CD4-positive, alpha-beta T cell treated with Interleukin-17A for 1 hour (primary cell): ENCODE data around the gene MGARP.
A peak's percentile ranks its signal among the peaks of the same experiment; 100 is the strongest.
"Not testable (repeated sequence)": the region's sequence is repeated elsewhere in the genome, so short reads cannot be mapped to it uniquely, and the experiment has no call there.

Source experiments
- DNase-seq: peaks from one replicate; pipeline ENCODE4 v3.0.0-alpha.2; 2020

MGARP gene

DNA sequence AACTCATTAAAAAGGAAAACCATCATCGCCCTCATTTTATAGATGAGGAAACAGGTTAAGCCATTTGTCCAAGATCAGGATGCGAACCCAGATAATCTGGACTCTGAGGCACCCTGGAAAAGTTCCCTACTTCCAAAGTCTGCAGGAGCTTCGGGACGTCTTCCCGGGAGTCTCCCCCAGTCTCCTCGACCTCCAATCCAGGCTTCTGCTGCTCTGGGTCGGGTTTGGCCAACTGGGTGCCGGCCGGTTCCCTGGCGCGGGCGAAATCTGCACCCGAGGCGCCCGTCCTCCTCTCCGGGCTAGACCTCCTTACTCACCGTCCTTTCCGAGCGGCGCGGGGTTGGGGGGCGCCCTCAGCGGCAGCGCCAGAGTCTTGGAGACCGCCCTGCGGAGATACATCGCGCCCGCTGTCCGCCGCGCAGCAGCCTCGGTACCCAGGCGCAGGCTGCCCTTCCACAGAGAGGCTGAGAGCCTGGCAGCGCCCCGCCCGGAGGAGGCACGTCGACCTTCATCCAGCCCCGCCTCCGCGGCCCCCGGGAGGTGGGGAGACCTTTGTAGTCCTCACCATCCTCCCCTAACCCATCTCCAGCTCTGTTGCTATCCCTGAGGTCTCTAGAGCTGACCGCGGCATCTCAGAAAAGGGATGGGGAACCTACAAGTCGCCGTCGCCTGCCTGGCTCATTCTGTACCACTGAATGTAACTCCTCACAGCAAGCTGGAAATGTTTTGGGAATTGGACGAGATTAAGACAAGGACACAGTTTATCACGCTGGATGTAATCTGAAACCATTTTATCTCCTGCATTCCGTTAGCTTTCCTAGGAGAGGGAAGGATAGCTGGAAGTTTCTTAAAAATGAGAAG lies at the start of gene MGARP:
Gene MGARP (minus strand): TSS at position 466 of the 861 bp plus-strand sequence. CDS start 67 bp downstream, at position 399.
- DNase-seq: no peak

DNA sequence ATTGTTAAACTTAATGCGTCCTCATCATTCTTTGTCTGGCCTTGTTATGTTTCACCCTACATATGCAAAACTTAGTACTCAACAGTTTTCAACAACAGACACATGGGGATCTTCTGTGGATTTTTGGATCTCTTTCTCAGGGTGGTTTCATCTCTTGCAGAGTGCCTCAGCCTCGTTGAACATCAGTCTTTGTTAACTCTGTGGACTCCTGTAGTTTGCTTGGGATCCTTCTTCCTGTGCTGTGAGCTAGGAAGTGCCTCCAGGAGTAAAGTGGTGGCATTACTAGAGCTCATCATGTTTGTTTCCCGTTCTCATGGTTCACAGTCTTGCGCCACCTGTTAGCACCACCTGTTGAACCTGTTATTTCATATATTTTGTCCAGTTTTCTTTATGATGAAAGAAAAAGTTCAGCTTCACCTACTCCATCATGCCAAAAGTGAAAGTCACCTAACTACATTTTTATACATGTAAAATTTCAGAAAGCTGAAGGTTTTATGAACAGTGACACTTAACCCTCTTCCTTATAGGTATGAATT lies 49.7 kb upstream of the MGARP start:
- DNase-seq: no peak

DNA sequence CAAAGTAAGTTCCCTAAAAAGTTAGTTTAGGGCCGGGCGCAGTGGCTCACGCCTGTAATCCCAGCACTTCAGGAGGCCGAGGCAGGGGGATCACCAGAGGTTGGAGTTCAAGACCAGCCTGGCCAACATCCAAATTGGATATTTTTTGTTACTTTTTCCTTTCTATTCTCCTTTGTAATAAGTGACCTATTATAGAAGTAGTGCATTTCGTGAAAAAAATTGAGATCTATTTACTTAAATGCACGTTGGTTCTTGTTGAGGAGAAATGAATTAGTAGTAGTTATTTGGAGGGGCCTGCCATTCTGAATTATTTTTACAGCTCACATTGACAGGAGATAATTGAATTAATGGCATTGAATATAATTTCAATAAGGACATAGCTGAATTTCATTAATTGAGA lies 44.6 kb upstream of the MGARP start:
- no peak for DNase-seq

DNA sequence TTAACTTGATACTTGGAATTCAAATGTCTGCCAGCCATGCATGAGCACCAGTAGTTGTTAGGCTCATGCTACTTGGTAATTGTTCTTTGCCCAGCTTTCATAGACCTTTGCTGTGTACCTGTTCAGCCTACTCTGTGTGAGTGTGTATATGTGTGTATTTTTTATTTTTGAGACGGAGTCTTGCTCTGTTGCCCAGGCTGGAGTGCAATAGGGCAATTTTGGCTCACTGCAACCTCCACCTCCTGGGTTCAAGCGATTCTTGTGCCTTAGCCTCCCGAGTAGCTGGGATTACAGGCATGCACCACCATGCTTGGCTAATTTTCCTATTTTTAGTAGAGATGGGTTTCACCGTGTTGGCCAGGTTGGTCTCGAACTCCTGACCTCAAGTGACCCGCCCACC lies 42.5 kb upstream of the MGARP start:
- DNase-seq: not testable (repeated sequence)

DNA sequence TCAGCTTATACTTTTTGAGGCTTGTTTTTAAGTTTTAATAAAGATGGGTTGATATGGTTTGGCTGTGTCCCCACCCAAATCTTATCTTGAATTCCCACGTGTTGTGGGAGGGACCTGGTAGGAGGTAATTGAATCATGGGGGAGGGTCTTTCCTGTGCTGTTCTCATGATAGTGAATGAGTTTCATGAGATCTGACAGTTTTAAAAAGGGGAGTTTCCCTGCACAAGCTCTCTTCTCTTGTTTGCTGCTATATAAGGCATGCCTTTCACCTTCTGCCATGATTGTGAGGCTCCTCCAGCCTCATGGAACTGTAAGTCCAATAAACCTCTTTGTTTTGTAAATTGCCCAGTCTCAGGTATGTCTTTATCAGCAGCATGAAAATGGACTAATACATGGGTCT lies 42.0 kb upstream of the MGARP start:
- not testable (repeated sequence) for DNase-seq

DNA sequence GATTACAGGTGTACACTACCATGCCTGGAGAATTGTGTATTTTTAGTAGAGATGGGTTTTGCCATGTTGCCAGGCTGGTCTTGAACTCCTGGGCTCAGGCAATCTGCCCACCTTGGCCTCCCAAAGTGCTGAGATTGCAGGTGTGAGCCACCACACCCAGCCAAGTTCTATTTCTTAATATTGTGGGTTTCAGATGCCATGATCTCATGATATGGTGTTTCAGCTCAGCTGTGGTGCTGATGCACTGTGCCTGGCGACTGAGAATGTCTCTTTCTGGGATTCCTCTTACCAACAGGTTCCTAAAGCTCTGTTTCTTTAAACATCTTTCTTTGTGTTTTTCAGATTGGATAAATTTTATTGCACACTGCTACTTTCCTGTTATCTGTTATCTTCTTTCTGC lies 39.5 kb upstream of the MGARP start:
- no peak for DNase-seq

DNA sequence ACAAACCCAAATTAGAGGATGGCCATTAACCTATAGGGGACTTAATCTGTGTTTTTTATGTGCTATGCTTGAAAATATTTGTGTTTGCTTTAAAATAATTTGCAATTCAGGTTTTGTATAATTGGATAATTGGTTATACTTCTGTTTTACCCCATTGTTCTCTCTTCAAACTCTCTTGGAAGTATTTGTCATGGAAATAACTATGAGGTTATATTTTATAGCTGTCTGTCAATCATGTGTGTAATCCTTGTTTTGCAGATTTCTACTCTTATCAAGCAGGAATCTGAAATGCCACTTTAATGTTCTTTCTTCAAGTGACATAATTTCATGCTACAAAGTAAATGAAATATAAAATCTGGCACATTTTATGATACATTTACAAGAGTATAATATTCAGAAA lies 37.6 kb upstream of the MGARP start:
- DNase-seq: no peak

DNA sequence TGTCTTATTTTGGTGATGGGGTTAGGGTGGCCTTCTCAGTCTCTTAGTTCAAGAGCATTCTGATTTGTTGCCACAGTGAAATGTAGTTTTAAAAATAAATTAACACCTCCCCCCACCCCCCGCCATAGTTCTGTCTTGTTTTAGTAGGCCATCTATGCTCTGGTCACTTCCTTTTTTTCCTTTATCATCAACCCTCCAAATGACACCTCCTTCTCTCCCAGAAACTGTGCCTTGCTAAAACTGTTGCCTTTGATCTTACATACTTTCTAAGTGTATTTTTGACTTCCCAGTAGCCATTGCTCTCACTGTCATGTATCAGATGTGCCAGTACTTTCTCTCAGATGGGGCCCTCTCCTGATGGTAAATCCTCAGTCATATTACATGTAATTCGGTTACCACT lies 36.7 kb upstream of the MGARP start:
- DNase-seq: no peak

DNA sequence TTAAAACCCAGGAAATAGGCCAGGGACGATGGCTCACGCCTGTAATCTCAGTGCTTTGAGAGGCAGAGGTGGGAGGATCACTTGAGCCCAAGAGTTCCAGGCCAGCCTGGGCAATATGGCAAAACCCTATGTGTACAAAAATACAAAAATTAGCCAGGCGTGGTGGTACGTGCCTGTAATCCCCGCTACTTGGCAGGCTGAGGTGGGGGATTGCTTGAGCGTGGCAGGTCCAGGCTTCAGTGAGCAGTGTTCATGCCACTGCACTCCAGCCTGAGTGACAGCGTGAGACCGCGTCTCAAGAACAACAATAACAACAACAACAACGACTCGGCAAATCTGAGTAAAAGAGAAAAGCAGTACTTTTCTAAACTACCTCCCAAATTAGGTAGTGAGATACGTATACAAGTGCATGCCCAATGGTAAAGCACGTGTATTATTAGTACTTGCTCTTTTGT lies 35.2 kb upstream of the MGARP start:
- DNase-seq: no peak

DNA sequence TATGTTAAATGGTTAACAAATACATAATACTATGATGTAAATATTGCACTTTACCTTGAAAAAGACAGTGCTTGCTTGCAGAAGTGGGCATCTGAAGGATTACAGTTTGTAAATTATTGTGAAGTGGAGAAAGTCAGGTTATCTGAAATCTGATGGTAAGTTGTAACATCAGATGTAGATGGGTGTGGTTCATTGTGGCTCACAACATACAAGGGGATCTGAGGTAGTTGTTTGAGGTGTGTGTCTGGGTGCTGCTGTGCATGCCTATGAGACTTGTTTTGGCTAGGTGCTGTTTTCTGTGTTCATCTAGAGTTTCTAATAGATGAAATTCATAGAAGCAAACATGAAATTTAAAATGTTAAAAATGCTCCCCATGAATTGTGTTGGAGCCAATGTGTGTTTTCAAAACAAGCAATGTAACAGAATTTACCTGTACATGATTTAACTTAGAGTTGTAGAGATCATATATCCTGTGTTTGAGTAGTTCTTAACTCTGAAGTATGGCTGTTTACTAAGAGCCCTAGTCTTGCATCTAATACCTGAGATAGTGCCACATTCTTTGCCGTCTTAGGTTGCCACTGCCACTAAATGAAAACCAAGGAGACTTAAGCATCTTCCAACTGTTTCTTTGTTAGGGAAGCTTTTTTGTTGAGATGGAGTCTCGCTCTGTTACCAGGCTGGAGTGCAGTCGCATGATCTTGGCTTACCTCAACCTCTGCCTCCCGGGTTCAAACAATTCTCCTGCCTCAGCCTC lies 34.2 kb upstream of the MGARP start:
- peak; percentile 51 for DNase-seq

DNA sequence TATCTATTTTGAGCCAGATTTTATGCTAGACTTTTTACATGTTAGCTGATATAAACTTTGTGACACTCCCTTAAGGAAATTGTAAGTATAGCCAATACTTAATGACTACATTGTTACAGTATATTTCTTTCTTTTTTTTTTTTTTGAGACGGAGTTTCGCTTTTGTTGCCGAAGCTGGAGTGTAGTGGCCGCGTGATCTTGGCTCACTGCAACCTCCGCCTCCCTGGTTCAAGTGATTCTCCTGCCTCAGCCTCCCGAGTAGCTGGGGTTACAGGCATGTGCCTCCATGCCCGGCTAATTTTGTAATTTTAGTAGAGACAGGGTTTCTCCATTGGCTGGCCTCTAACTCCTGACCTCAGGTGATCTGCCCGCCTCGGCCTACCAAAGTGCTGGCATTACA lies 33.4 kb upstream of the MGARP start:
- not testable (repeated sequence) for DNase-seq

DNA sequence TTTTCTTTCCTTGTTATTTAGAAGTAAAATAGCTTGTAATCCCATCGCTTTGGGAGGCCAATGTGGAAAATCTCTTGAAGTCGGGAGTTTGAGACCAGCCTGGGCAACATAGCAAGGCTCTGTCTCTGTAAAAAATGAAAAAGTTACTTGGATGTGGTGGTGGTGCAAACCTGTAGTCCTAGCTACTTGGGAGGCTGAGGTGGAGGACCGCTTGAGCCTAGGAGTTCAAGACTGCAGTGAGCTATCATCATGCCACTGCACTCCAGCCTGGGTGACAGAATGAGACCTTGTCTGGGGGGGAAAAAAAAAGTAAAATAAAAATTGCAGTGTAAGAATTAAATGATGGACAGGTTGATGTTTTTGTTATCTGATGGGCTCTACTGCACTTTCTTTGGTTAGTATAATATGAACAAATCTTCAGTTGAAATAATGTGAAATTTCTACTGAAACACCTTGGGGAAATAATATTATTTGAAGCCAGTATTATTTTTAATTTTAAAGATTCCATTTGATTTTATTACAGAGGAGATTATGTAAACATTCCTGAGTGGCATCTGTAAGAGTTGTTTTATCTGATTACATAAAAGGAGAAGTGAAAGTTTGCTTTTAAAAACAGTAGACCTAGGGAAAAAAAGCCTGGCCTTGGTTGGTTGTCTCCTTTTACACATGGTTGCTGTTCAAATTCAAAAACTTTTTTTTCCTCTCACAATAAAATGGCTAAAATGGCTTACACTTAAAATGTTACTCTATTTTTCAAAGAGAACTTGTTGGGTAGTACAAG lies 32.7 kb upstream of the MGARP start:
- no peak for DNase-seq

DNA sequence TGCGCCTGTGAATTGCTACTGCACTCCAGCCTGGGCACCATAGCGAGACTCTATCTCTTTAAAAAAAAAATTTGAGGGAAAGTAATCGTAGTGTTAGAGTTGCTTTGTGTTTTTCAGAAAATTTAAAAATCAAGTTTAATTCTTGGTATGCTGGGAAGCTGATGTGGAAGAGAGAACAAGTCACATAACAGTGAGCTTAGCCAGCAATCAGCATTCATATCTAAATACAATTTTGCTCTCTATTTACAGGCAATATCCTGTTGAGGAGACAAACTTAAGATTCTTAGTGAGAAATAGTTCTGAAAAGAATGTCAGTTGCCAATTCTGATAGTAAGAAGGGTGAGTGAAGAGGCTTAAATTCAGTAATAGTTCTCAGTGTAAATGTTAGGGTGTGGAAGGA lies 31.9 kb upstream of the MGARP start:
- DNase-seq: no peak

DNA sequence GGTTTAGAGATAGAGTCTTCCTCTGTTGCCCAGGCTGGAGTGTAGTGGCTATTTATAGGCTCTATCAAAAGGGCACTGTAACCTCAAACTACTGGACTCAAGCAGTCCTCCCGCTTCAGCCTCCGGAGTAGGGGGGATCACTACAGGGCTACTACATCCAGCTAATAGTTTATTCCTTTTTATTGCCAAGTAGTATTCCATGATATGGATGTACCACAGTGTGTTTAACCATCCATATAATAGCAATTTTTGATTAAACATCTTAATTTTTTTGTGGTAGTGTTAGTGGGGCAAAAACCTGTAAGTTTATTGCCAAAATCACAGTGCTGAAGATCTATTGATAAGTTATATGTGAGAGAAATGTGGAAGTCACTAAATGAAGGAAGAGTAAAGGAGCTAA lies 24.9 kb upstream of the MGARP start:
- no peak for DNase-seq

DNA sequence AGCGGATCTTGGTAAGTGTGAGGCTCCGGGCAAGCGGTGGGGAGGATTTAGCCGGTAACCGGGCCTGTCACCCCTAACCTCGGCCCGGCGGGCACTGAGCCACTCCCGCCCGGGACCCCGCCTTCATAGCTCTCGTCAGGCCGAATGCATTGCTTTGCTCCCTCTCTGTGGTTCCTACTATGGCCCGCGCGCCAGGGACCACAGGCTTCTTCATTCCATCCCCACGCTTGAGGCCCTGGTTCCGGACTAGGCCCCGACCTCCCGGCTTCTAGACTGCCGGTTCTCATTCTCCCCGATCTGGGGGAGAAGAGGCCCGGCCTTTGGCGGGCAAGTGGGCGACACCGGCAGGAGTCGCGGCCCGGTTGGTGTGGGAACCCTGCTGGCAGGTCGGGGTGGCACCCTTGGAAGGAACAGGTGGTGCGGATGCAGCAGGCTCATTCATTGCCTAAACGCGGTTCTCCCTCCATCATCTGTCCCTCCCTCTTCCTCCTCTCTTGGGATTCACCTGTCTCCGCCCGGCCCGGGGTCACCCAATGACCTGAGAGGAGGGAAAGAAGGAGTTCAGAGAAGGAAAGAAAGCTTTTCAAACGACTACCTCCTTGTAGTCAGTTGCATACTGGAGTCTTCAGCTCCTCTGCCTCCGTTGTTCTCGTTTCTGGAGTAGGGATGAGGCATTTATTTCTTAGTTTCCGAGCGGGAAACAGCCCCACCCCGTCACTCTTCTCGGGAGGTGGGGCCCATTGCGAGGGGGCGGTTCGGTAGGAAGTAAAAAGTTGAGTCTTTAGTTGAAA lies 22.0 kb upstream of the MGARP start, which contains the start of gene NDUFC1:
Gene NDUFC1 (minus strand): TSS at position 657 of the 791 bp plus-strand sequence. CDS start 6,679 bp downstream, outside the sequence.
- peak; percentile 74 for DNase-seq

DNA sequence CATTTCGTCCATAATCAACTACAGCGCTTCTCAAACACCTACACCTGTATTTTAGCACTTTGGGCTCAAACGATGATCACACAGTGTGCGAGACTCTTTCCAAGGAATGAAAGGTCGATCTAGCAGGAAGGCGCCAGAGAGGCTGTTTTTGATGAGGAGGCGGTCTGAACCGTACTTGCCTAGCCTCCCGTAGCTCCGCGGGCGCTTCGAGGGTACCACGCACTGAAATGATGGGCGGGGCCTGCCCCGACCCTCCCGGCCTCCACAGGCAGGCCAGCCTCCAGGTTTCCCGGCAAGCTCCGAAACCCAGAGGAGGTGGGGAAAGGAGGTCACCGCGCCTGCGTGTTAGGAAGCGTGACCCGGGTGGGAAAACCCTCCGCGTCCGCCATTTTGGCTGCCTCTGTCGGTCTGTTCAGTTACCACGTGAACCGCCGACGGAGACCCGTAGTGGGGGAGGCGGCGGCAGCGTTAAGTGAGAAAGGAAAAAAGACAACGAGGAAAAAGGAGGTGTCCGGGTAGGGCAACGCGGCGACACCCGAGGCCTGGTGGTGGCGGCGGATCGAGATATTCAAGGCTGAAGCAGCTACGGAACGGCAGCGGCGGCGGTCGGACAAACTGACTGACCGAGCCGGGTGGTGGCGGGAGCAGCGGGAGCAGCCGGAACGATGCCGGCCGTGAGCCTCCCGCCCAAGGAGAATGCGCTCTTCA lies 21.2 kb upstream of the MGARP start, which contains the start of gene NAA15:
Gene NAA15 (plus strand): TSS at position 393 of the 708 bp plus-strand sequence. CDS start 273 bp downstream, at position 666.
- DNase-seq: peak; percentile 98

DNA sequence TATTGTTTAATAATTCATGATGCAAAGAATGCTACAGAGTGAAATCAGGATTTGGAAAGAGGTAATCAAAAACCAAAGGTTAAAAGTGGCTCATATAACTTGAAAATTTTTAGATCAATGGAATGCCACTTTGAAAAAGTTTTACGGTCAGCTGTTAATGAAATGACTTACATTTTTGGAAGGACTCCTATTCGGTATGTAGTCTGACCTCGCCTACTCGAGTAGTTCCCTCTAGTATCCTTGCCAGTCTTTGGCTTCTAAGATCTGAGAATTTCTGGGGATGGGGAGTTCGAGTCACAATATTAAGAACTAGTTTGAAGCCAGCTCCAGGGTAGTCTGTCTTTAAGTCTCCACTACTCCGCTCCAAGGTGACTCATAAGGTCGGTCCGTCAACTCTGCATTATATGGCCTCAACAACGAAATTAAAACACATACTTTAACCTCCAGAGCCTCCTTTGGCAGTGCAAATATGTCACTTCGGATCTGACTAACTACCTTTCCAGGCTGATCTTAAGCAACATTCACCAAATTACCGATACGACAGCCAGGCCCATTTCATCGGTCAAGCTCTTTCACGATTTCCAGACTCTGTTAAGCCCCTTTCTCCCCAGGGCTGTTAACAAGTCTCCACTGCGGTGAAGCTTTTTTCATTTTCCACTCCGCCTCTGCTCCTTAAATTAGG lies 20.5 kb upstream of the MGARP start:
- DNase-seq: peak; percentile 42

DNA sequence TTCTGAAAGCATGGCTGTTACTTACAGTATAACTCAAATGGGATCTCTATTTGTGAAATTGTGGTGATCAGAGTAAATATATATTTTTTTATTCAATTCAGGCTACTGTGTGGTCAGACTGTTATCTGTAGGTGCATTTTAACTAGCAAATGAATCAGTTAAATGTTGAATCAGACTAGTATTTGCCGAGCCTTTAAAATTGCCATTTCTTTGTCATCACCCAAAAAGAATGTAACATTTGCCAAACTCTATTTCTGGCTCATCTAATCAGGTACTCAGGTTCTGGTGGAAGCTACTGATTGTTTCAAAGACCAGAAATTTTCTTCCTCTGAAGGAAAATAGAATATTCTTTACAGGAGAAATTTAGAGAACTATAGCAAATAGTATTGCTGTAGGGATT lies 19.5 kb upstream of the MGARP start:
- DNase-seq: no peak

DNA sequence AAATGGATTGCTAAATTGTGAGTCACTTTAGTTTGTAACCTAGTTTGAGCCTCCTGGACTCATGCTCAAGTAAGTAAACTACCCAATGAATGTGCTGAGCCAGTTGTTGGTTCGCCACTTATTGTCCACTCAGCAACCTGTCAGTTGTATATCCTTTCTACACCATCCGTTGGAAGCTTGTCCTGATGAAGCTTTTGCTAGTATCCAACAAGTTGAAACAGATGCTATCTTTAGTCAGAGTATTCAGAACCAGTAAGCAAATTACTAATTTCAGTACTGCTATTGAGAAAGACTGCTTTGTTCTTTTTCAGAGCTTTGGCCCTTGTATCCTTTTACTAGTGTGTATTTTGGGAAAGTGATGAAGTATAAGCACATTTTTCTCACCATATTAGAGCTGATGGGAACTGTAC lies 17.0 kb upstream of the MGARP start:
- no peak for DNase-seq

DNA sequence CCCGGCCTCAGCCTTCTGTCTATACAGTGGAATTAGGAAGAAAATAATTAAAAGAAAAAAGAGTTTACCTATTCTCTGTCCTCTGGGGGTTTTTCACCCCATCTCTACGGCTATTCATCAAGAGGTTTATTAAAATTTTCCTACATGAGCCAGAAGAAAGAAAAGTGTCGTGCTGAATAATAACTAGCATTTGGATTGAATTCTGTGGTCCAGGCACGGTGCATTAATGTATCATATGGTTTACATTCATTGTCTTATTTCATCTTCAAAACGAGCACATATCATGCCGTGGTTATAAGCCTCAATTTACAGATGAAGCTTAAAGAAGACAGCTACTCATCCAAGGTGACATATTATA lies 15.9 kb upstream of the MGARP start:
- no peak for DNase-seq
